ENCODE measurements around the gene PPP2R5C. TPM values are rescaled to one million over a fixed set of nuclear protein-coding genes. Genes with fewer than 3 reads are reported as not detected.

Gene PPP2R5C
- total RNA-seq, 1 experiment from 2014 or later: 93.0 TPM

GRCh38 chr14:101740981-101741380 is 20.5 kb upstream of the PPP2R5C start:
- Histone ChIP-seq H4K20me1 (ENCODE audit: control insufficient read depth, insufficient read depth, insufficient read length) (no peaks in the 10 kb centered on the region), H3K4me2 (ENCODE audit: insufficient read depth, insufficient read length, low read length) (no peak overlapping the region), H3K23me2 (ENCODE audit: insufficient read length, low read depth, low read length, poor library complexity, severe bottlenecking) (no peaks in the 10 kb centered on the region), H2AK5ac (ENCODE audit: insufficient read length, low read length) (no peak overlapping the region), H4K5ac (ENCODE audit: insufficient read length, low read depth, low read length) (no peak overlapping the region), H2AFZ (ENCODE audit: low read length) (no peak overlapping the region), H3K9me3 (ENCODE audit: control insufficient read depth, low read depth, low read length) (no peaks in the 10 kb centered on the region), H3K27ac (ENCODE audit: insufficient read length, low read depth, low read length) (no peak overlapping the region), H4K91ac (ENCODE audit: insufficient read length, low read depth, low read length) (no peak overlapping the region), H2BK120ac (ENCODE audit: low read depth, low read length, poor library complexity, severe bottlenecking) (no peak overlapping the region), H2BK15ac (ENCODE audit: low read depth, low read length) (no peak overlapping the region), H3K79me2 (ENCODE audit: insufficient read depth, low read length) (no peaks in the 10 kb centered on the region), H2BK20ac (ENCODE audit: low read depth, low read length, poor library complexity, severe bottlenecking) (no peak overlapping the region), H4K8ac (replicated peaks; ENCODE audit: insufficient read length, low read depth, low read length) (no peak overlapping the region), H3K56ac (ENCODE audit: insufficient read length, low read depth, low read length) (no peak overlapping the region), H3K9ac (ENCODE audit: extremely low read depth, insufficient read length, low read length) (no peak overlapping the region), H3K18ac (ENCODE audit: insufficient read length, low read depth, low read length) (no peak overlapping the region), H3K4me1 (ENCODE audit: insufficient read depth, low read length) (no peaks in the 10 kb centered on the region), H2BK5ac (ENCODE audit: insufficient read length, low read length) (no peak overlapping the region), H2BK12ac (ENCODE audit: insufficient read length, low read depth, low read length) (no peak overlapping the region), H3T11ph (ENCODE audit: low read length) (no peak overlapping the region), H3K23ac (ENCODE audit: insufficient read length, low read depth, low read length) (no peak overlapping the region), H3K14ac (ENCODE audit: insufficient read depth, low read length) (no peak overlapping the region), H3K4ac (ENCODE audit: low read depth, low read length) (no peak overlapping the region), H3K79me1 (ENCODE audit: insufficient read depth, low read depth, low read length, poor library complexity, severe bottlenecking) (no peaks in the 10 kb centered on the region), H3K27me3 (ENCODE audit: insufficient read depth, low read length) (no peaks in the 10 kb centered on the region)
- no CpG with 5 or more reads among the region's 3 CpGs for WGBS (ENCODE audit: extremely low coverage, insufficient read length, low lambda C conversion rate)
- TF ChIP-seq CTCF (conservative IDR thresholded peaks at IDR 0.05): no peak
- H3K4me1 Mint-ChIP-seq: no peaks in the 10 kb centered on the region
- H3K4me3 Mint-ChIP-seq: no peak overlapping the region
- H3K9me3 Mint-ChIP-seq: peaks cover 29 to 33% of the 10 kb centered on the region in 2 experiments
- H3K36me3 Mint-ChIP-seq (ENCODE audit: insufficient read depth in 1 of 3, low read depth in 3 of 3): peaks cover 5 to 15% (median 7%) of the 10 kb centered on the region in 3 experiments; a peak in 4 of 7 replicates
- no peak for DNase-seq
- no peak overlapping the region for H3K27ac Mint-ChIP-seq
- H3K27me3 Mint-ChIP-seq (ENCODE audit: low read depth): peaks cover 30% of the 10 kb centered on the region
